CD4-positive, alpha-beta T cell (primary cell): ENCODE measurements around the gene KRTAP12-4. TPM values are rescaled to one million over a fixed set of nuclear protein-coding genes. Genes with fewer than 3 reads are reported as not detected.

ENCODE experiments used
- ATAC-seq: fragments of 200-7000 bp; cut with Tn5 transposase; one replicate; pipeline ENCODE4 v1.10.0; 2022; ENCODE audit warnings: mild to moderate bottlenecking; ENCODE audit not compliant: poor library complexity
- CTCF ChIA-PET: fragments of 350-600 bp; sonication (Branson Sonifier 250); formaldehyde crosslinking; loops from one replicate; lab custom pipeline; 2021; ENCODE audit warnings: antibody characterized with exemption, inconsistent platforms; lab: Charles Lee
- POLR2A ChIA-PET: fragments of 350-600 bp; sonication (Branson Sonifier 250); formaldehyde crosslinking; loops from one replicate; lab custom pipeline; 2021; ENCODE audit warnings: antibody characterized with exemption, inconsistent platforms; lab: Charles Lee
- DNase-seq, 14 experiments: peaks; one replicate each; pipeline ENCODE4 v3.0.0-alpha.2; 2013 to 2020; ENCODE audit warnings: mixed read lengths in 2 of 14
- H3K27ac ChIP-seq, 2 donors: one replicate each; pipeline versions ENCODE4 v1.5.1 to v1.7.0; 2013; ENCODE audit warnings: low read length in 2 of 2, low read depth in 1 of 2, mild to moderate bottlenecking in 1 of 2
- H3K27me3 ChIP-seq, 2 experiments: 1 replicate in 1 of 2; 2 replicates in 1 of 2; pipeline versions ENCODE4 v1.6.1 to v1.7.0; 2013; ENCODE audit warnings: low read length in 2 of 2, control low read depth in 1 of 2, mild to moderate bottlenecking in 1 of 2, moderate library complexity in 1 of 2; ENCODE audit not compliant: insufficient read depth in 2 of 2, control insufficient read depth in 1 of 2
- H3K36me3 ChIP-seq: one replicate; pipeline ENCODE4 v1.6.1; 2013; ENCODE audit warnings: low read length, control low read depth; ENCODE audit not compliant: insufficient read depth
- H3K4me1 ChIP-seq: one replicate; pipeline ENCODE4 v1.6.1; 2013; ENCODE audit warnings: low read length, control low read depth; ENCODE audit not compliant: insufficient read depth
- H3K4me3 ChIP-seq: one replicate; pipeline ENCODE4 v1.5.1; 2013; ENCODE audit warnings: mild to moderate bottlenecking, low read length, moderate library complexity
- H3K9me3 ChIP-seq, 2 experiments: 1 replicate in 1 of 2; 2 replicates in 1 of 2; pipeline versions ENCODE4 v1.6.1 to v1.7.0; 2013; ENCODE audit warnings: low read length in 2 of 2, mild to moderate bottlenecking in 2 of 2, control low read depth in 1 of 2, moderate library complexity in 1 of 2; ENCODE audit not compliant: control insufficient read depth in 1 of 2, insufficient read depth in 1 of 2
- H3K27ac Mint-ChIP-seq: one replicate; pipeline ENCODE4 v1.8.0; 2020; ENCODE audit warnings: mixed read lengths
- H3K27me3 Mint-ChIP-seq: one replicate; pipeline ENCODE4 v1.8.0; 2021; ENCODE audit warnings: mixed read lengths
- H3K36me3 Mint-ChIP-seq: one replicate; pipeline ENCODE4 v1.8.0; 2021; ENCODE audit warnings: low read depth, mixed read lengths
- H3K4me1 Mint-ChIP-seq: one replicate; pipeline ENCODE4 v1.8.0; 2021; ENCODE audit warnings: low read depth, mixed read lengths
- H3K4me3 Mint-ChIP-seq: one replicate; pipeline ENCODE4 v1.8.0; 2020; ENCODE audit warnings: mild to moderate bottlenecking, mixed read lengths
- H3K9me3 Mint-ChIP-seq: one replicate; pipeline ENCODE4 v1.8.0; 2020; ENCODE audit warnings: mixed read lengths
- CTCF ChIP-seq: fragments of 200-600 bp; IDR thresholded peaks from one replicate; pipeline ENCODE4 v1.8.0; 2022; ENCODE audit warnings: antibody characterized with exemption, mild to moderate bottlenecking
- intact Hi-C, 2 experiments: fragments of 100-400 bp; cut with DNase I in 1 of 2; cut with micrococcal nuclease in 1 of 2; formaldehyde crosslinking; loops; one replicate each; pipeline versions ENCODE4 v1.15.1 to v1.9.0; 2023 to 2025; cut with DNase I, micrococcal nuclease
- total RNA-seq, 174 experiments: library from RNA in 2 of 174; stranded (reverse) in 2 of 174; gene quantifications; one replicate each; pipeline ENCODE4 v1.2.3 and lab custom pipeline; 2021 to 2026

KRTAP12-4 gene
- total RNA-seq, 2 experiments from 2014 or later, result not detected

GRCh38 chr21:44695641-44696040 is 41.2 kb upstream of the KRTAP12-4 start:
- peaks cover 11% of the 10 kb centered on the region in 2 experiments for H3K9me3 ChIP-seq
- peaks cover 24 to 35% of the 10 kb centered on the region in 2 experiments for H3K27me3 ChIP-seq
- Mint-ChIP-seq H3K36me3 (no peaks in the 10 kb centered on the region), H3K4me3 (no peak overlapping the region), H3K27ac (no peak overlapping the region), H3K9me3 (peaks cover 5% of the 10 kb centered on the region), H3K4me1 (peaks cover 19% of the 10 kb centered on the region), H3K27me3 (peaks cover 57% of the 10 kb centered on the region)
- peaks cover 5% of the 10 kb centered on the region for H3K4me1 ChIP-seq
- no peak for TF ChIP-seq CTCF
- no peaks in the 10 kb centered on the region for H3K36me3 ChIP-seq
- ATAC-seq, result no peak
- H3K27ac ChIP-seq, result no peak overlapping the region
- POLR2A ChIA-PET, result no interaction called here
- intact Hi-C loops, result no loop called here
- DNase-seq, result no peak
- CTCF ChIA-PET, result no interaction called here
- H3K4me3 ChIP-seq, result no peak overlapping the region

- Histone ChIP-seq H3K4me3 (no peak overlapping the region), H3K27ac (no peak overlapping the region), H3K36me3 (no peaks in the 10 kb centered on the region), H3K27me3 (peaks cover 20 to 30% of the 10 kb centered on the region in 2 experiments), H3K4me1 (peaks cover 5% of the 10 kb centered on the region), H3K9me3 (peaks cover 11% of the 10 kb centered on the region in 2 experiments)
- DNase-seq, result no peak
- Mint-ChIP-seq H3K4me3 (no peak overlapping the region), H3K27ac (no peak overlapping the region), H3K9me3 (peaks cover 5% of the 10 kb centered on the region), H3K27me3 (peaks cover 55% of the 10 kb centered on the region), H3K36me3 (no peaks in the 10 kb centered on the region), H3K4me1 (peaks cover 19% of the 10 kb centered on the region)
- no peak for ATAC-seq
- TF ChIP-seq CTCF, result no peak
- intact Hi-C loops, result no loop called here
- POLR2A ChIA-PET, result interaction anchor here (1.0 kb wide), 1 partner anchor 38 kb away, joined by 4 read pairs; the partner anchor contains the start of gene KRTAP12-3
- CTCF ChIA-PET, result no interaction called here
These were observed 40.7 kb upstream of the KRTAP12-4 start for GRCh38 chr21:44695184-44695583.

- Histone ChIP-seq H3K27me3 (peaks cover 18 to 26% of the 10 kb centered on the region in 2 experiments), H3K36me3 (no peaks in the 10 kb centered on the region), H3K4me3 (no peak overlapping the region), H3K27ac (no peak overlapping the region), H3K4me1 (peaks cover 5% of the 10 kb centered on the region), H3K9me3 (peaks cover 11% of the 10 kb centered on the region in 2 experiments)
- Mint-ChIP-seq H3K9me3 (peaks cover 5% of the 10 kb centered on the region), H3K27ac (no peak overlapping the region), H3K27me3 (peaks cover 51% of the 10 kb centered on the region), H3K36me3 (no peaks in the 10 kb centered on the region), H3K4me1 (peaks cover 19% of the 10 kb centered on the region), H3K4me3 (no peak overlapping the region)
- DNase-seq (peak in 2 of 14 experiments; percentile 10 to 13), ATAC-seq (no peak)
- ChIA-PET POLR2A (interaction anchor here (1.0 kb wide), 1 partner anchor 37 kb away, joined by 4 read pairs; the partner anchor contains the start of gene KRTAP12-3), CTCF (no interaction called here)
- intact Hi-C loops, result no loop called here
- no peak for TF ChIP-seq CTCF
These were observed 40.3 kb upstream of the KRTAP12-4 start for GRCh38 chr21:44694776-44695175.
